Measurements from ENCODE around the gene USP19. TPM values are rescaled to one million over a fixed set of nuclear protein-coding genes. Genes with fewer than 3 reads are reported as not detected.

The USP19 gene
- total RNA-seq, 2 donors from 2014 or later: 59.1 to 81.0 TPM

DNA sequence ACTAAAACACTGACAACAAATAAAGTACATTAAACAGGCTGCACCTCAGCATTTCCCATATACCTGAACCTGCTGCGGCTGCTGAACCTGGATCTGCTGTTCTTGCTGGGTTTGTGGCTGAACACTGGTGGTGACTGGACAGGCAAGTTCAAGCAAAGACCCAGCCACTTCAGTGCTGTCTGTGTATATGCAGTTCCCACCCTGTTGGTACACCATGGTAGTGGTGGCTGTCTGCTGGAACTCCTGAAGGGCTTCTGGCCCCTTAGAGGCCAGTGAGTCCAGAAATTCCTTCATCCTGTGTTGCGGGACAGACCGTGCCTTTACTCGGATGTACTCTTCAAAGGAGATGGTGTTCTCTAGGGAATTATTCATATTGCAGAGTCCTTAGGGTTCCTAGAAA is 44.0 kb downstream of the USP19 start:
- TF ChIP-seq, protein P1, sequence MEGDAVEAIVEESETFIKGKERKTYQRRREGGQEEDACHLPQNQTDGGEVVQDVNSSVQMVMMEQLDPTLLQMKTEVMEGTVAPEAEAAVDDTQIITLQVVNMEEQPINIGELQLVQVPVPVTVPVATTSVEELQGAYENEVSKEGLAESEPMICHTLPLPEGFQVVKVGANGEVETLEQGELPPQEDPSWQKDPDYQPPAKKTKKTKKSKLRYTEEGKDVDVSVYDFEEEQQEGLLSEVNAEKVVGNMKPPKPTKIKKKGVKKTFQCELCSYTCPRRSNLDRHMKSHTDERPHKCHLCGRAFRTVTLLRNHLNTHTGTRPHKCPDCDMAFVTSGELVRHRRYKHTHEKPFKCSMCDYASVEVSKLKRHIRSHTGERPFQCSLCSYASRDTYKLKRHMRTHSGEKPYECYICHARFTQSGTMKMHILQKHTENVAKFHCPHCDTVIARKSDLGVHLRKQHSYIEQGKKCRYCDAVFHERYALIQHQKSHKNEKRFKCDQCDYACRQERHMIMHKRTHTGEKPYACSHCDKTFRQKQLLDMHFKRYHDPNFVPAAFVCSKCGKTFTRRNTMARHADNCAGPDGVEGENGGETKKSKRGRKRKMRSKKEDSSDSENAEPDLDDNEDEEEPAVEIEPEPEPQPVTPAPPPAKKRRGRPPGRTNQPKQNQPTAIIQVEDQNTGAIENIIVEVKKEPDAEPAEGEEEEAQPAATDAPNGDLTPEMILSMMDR (IDR thresholded peaks at IDR 0.05): no peak
- H3K4me3 ChIP-seq: no peak overlapping the region
- H3K36me3 ChIP-seq: peaks cover 9% of the 10 kb centered on the region
- H3K9me3 ChIP-seq: no peaks in the 10 kb centered on the region
- no peak overlapping the region for H3K27ac ChIP-seq
- no peaks in the 10 kb centered on the region for H3K27me3 ChIP-seq
- H3K9ac ChIP-seq (ENCODE audit: low read depth in 2 of 2, low read length in 2 of 2): no peak overlapping the region
- DNase-seq: no peak
- H3K4me1 ChIP-seq: no peaks in the 10 kb centered on the region
- intact Hi-C loops (cut with DNase I): no loop called here

DNA sequence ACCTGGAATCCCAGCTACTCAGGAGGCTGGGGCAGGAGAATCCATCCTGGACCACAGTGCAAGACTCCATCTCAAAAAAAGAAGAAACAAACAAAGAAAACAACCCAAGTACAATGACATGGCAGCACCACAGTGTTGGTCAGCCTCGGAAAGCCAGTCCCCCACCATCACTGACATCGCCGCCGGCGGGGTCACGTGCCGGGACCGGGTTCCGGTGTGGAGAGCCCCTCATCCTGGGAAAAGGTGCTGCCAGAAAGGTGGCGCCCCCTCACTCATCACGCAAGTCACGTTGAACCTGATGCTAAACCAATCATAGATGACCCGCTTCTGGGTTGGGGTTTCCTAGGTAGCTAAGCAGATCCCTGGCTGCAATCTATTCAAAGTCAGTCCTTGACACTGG is 44.5 kb downstream of the USP19 start:
- intact Hi-C loops (cut with DNase I): no loop called here
- H3K27me3 ChIP-seq: no peaks in the 10 kb centered on the region
- no peak overlapping the region for H3K9ac ChIP-seq (ENCODE audit: low read depth in 2 of 2, low read length in 2 of 2)
- H3K4me1 ChIP-seq: no peaks in the 10 kb centered on the region
- no peak overlapping the region for H3K4me3 ChIP-seq
- H3K9me3 ChIP-seq: no peaks in the 10 kb centered on the region
- no peak for DNase-seq
- TF ChIP-seq, protein P1 (IDR thresholded peaks at IDR 0.05): no peak
- no peak overlapping the region for H3K27ac ChIP-seq
- H3K36me3 ChIP-seq: peaks cover 9% of the 10 kb centered on the region

Small RNAs within 50 kb of the gene (microRNA-seq; reads per million reads assigned to microRNA genes)
- gene MIR6890: not detected

Other genes with a start within 250 kb of the USP19 start
- gene SLC25A20, start 221.9 kb downstream of the USP19 start, total RNA-seq: 10 to 100 TPM; 28.6 to 31.5 TPM
- 10 to 100 TPM; 55.6 to 77.4 TPM for gene ARIH2, start 202.0 kb downstream of the USP19 start, total RNA-seq
- gene P4HTM, start 130.6 kb downstream of the USP19 start, total RNA-seq: 10 to 100 TPM; 34.9 to 73.9 TPM
- 100 to 1,000 TPM in 1 of 2 donors, 10 to 100 TPM in 1; 92.3 to 150 TPM for gene WDR6, start 113.4 kb downstream of the USP19 start, total RNA-seq
- 10 to 100 TPM; 22.0 to 23.5 TPM for gene DALRD3, start 102.2 kb downstream of the USP19 start, total RNA-seq
- gene NDUFAF3, start 98.7 kb downstream of the USP19 start, total RNA-seq: 10 to 100 TPM; 62.2 to 98.4 TPM
- 100 to 1,000 TPM; 126 to 249 TPM for gene IMPDH2, start 91.4 kb downstream of the USP19 start, total RNA-seq
- 10 to 100 TPM; 59.8 to 76.0 TPM for gene QRICH1, start 26.8 kb downstream of the USP19 start, total RNA-seq
- 100 to 1,000 TPM; 371 to 374 TPM for gene QARS1, start 16.1 kb downstream of the USP19 start, total RNA-seq
- gene LAMB2, start 12.2 kb upstream of the USP19 start, total RNA-seq: 100 to 1,000 TPM in 1 of 2 donors, 10 to 100 TPM in 1; 83.5 to 112 TPM
- 10 to 100 TPM; 17.8 to 22.6 TPM for gene CCDC71, start 45.5 kb upstream of the USP19 start, total RNA-seq
- 1 to 10 TPM; 5.1 to 9.4 TPM for gene KLHDC8B, start 50.8 kb upstream of the USP19 start, total RNA-seq
- 1 to 10 TPM; 3.1 to 4.2 TPM for gene C3orf62, start 156.4 kb upstream of the USP19 start, total RNA-seq
- 10 to 100 TPM; 40.5 to 43.9 TPM for gene USP4, start 219.2 kb upstream of the USP19 start, total RNA-seq
- 100 to 1,000 TPM; 131 to 235 TPM for gene GPX1, start 237.5 kb upstream of the USP19 start, total RNA-seq

All from colonic mucosa (tissue), 4 donors.